Activated T-helper 1 cell treated with anti-CD3 and anti-CD28 coated beads, Interleukin-12 subunit alpha, Interleukin-12 subunit beta, Interleukin-2, Interleukin-4 antibody, amounts not matched to agents 30 ng/mL and 10 ng/mL and 1 ng/mL, durations not matched to agents 14 hours and 24 hours and 36 hours (primary cell): Measurements from ENCODE around the gene HTRA1. TPM values are rescaled to one million over a fixed set of nuclear protein-coding genes. Genes with fewer than 3 reads are reported as not detected.

Experiments used
- DNase-seq: peaks from one replicate; pipeline ENCODE4 v3.0.0; 2021; ENCODE audit warnings: low spot score
- H3K27ac Mint-ChIP-seq: one replicate; pipeline ENCODE4 v1.8.0; 2021; ENCODE audit warnings: mild to moderate bottlenecking, mixed read lengths
- H3K27me3 Mint-ChIP-seq: one replicate; pipeline ENCODE4 v1.8.0; 2022; ENCODE audit warnings: mild to moderate bottlenecking, moderate library complexity, mixed read lengths; ENCODE audit not compliant: insufficient read depth
- H3K36me3 Mint-ChIP-seq: one replicate; pipeline ENCODE4 v1.8.0; 2021; ENCODE audit warnings: low read depth, mixed read lengths
- H3K4me1 Mint-ChIP-seq: one replicate; pipeline ENCODE4 v1.8.0; 2021; ENCODE audit warnings: low read depth, mixed read lengths
- H3K4me3 Mint-ChIP-seq: one replicate; pipeline ENCODE4 v1.8.0; 2021; ENCODE audit warnings: mild to moderate bottlenecking, moderate library complexity, mixed read lengths
- H3K9me3 Mint-ChIP-seq: one replicate; pipeline ENCODE4 v1.8.0; 2021; ENCODE audit warnings: mixed read lengths
- intact Hi-C: fragments of 100-400 bp; cut with micrococcal nuclease; formaldehyde crosslinking; loops from one replicate; pipeline ENCODE4 v1.15.1; 2024
- total RNA-seq: library from RNA; stranded (reverse); gene quantifications from 2 replicates; pipeline ENCODE4 v1.2.3, GENCODE V29; 2022

The HTRA1 gene
- total RNA-seq, 1 donor from 2014 or later, result not detected

DNA sequence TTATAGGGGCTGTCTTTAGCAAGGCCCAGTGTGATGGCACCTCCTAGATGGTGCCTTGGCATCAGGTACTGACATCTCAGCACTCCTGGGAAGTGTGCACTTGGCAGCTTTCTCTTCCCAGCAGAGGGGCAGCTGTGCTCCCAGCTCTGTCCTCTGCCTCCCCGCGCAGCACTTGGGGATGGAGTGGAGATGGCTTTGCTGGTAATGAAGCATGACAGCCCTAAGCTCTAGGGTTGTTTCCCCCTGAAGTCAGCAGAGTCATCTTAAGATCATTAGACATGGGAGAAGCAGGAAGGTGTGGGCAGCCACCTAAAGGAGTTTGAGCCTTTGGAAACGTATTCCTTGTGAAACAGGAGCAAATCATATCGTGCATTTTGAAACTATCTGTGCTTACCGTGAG is 46.7 kb downstream of the HTRA1 start:
- H3K36me3 Mint-ChIP-seq, result no peaks in the 10 kb centered on the region
- peaks cover 1% of the 10 kb centered on the region for H3K27me3 Mint-ChIP-seq
- H3K27ac Mint-ChIP-seq, result no peak overlapping the region
- intact Hi-C loops, result no loop called here
- H3K4me3 Mint-ChIP-seq, result no peak overlapping the region
- no peaks in the 10 kb centered on the region for H3K9me3 Mint-ChIP-seq
- no peaks in the 10 kb centered on the region for H3K4me1 Mint-ChIP-seq
- DNase-seq, result no peak

DNA sequence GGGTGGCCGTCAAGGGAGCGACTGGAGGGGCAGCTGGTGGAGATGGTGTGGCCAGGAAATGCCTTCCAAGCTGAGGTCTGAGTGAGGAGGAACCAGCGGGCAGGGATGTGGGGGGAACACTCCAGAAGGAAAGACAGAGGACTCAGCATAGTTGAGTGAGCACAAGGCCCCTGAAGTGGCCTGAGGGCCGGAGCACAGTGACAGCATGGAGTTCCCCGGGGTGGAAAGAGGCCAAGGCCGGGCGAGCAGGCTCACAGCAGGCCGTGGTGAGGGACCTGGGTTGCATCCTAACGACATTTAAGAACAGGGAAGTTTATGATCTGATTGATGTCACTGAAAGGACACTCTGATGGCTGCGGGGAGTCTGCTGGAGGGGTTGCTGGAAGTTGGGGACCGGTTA is 48.0 kb downstream of the HTRA1 start:
- Mint-ChIP-seq H3K36me3 (no peaks in the 10 kb centered on the region), H3K27ac (no peak overlapping the region), H3K4me1 (no peaks in the 10 kb centered on the region), H3K27me3 (peaks cover 1% of the 10 kb centered on the region), H3K4me3 (no peak overlapping the region), H3K9me3 (no peaks in the 10 kb centered on the region)
- intact Hi-C loops, result no loop called here
- no peak for DNase-seq

DNA sequence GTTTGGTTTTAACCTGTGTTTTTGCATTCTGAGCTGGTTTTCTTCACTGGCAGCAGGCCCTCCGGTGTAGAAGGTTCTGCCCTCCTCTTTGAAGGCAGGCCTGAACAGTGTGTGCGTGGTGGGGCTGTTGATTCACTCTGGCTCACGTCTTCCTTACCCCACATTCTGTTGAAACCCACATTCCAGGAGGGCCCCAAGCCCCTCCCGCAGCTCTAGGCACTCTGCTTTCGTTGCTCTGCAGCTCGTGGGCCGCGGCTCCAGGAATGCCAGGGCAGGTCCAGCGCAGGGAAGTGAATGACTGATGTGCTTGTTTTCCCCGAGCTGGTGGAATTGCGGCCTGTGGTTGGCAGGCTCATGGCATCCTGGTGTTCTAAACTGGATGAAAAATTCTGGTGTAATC is 49.0 kb downstream of the HTRA1 start:
- intact Hi-C loops, result loop anchor here (1.0 kb wide), 1 partner anchor 55 kb away; no protein-coding TSS in a partner anchor
- H3K36me3 Mint-ChIP-seq, result no peaks in the 10 kb centered on the region

DNA sequence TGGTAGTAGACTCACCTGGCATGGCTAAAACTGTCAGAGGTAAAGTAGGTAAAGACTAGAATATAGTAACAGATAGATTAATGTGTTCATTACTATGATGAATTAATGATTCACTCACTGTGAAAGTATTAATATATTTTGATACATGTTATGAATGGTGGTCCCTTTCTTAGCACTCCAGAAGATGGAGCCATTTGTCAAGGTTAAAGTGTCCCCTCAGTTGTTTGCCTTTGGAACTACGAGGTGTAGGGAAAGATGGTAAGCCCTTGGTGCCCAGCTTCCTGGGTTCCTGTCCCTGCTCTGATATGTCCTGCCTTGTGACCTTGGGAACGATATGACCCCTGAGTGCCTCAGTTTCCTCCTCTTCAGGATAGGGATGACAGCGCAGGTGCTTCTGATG is 49.4 kb downstream of the HTRA1 start:
- H3K27me3 Mint-ChIP-seq, result peaks cover 1% of the 10 kb centered on the region
- no peak overlapping the region for H3K27ac Mint-ChIP-seq
- H3K9me3 Mint-ChIP-seq, result no peaks in the 10 kb centered on the region
- H3K4me1 Mint-ChIP-seq, result peaks cover 10% of the 10 kb centered on the region
- DNase-seq, result no peak
- H3K4me3 Mint-ChIP-seq, result no peak overlapping the region
- intact Hi-C loops, result loop anchor here (1.0 kb wide), 1 partner anchor 55 kb away; no protein-coding TSS in a partner anchor
- H3K36me3 Mint-ChIP-seq, result no peaks in the 10 kb centered on the region

More for the DNA sequence above, 49.0 kb downstream of the HTRA1 start:
- Mint-ChIP-seq H3K4me1 (peaks cover 6% of the 10 kb centered on the region), H3K27ac (no peak overlapping the region), H3K9me3 (no peaks in the 10 kb centered on the region), H3K27me3 (peaks cover 1% of the 10 kb centered on the region), H3K4me3 (no peak overlapping the region)
- DNase-seq, result no peak

DNA sequence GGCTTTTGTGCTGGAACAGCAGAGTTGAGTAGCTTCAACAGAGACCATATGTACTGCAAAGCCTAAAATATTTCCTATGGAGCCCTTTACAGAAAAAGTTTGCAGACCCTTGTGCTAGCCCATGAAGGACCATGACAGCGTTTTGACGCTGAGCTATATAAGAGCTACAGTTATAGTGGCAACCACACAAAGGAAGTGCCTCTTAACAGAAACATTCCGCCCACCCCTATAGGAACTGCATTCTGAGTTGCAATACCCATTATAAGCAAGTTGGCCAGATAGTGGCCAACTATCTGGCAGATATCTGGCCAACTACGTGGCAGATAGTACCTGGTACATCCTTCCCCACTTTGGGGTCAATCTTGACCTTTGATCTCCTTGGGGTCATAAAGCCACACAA is 51.7 kb downstream of the HTRA1 start:
- intact Hi-C loops, result no loop called here
- H3K27ac Mint-ChIP-seq, result no peak overlapping the region
- no peaks in the 10 kb centered on the region for H3K9me3 Mint-ChIP-seq
- H3K4me3 Mint-ChIP-seq, result no peak overlapping the region
- no peak for DNase-seq
- H3K36me3 Mint-ChIP-seq, result no peaks in the 10 kb centered on the region
- peaks cover 22% of the 10 kb centered on the region for H3K4me1 Mint-ChIP-seq
- H3K27me3 Mint-ChIP-seq, result no peaks in the 10 kb centered on the region

DNA sequence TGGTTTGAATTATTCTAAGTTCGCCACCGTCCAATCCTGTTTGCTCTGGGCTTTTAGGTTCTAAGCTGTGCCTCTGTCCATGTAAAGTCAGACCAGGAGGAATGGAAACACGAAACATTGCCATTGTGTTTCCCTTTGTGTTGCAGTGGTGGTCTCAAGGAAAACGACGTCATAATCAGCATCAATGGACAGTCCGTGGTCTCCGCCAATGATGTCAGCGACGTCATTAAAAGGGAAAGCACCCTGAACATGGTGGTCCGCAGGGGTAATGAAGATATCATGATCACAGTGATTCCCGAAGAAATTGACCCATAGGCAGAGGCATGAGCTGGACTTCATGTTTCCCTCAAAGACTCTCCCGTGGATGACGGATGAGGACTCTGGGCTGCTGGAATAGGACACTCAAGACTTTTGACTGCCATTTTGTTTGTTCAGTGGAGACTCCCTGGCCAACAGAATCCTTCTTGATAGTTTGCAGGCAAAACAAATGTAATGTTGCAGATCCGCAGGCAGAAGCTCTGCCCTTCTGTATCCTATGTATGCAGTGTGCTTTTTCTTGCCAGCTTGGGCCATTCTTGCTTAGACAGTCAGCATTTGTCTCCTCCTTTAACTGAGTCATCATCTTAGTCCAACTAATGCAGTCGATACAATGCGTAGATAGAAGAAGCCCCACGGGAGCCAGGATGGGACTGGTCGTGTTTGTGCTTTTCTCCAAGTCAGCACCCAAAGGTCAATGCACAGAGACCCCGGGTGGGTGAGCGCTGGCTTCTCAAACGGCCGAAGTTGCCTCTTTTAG is 52.9 kb downstream of the HTRA1 start:
- no peak overlapping the region for H3K27ac Mint-ChIP-seq
- H3K9me3 Mint-ChIP-seq, result no peaks in the 10 kb centered on the region
- DNase-seq, result no peak
- H3K4me3 Mint-ChIP-seq, result no peak overlapping the region
- no peaks in the 10 kb centered on the region for H3K36me3 Mint-ChIP-seq
- H3K4me1 Mint-ChIP-seq, result peaks cover 22% of the 10 kb centered on the region
- H3K27me3 Mint-ChIP-seq, result peaks cover 3% of the 10 kb centered on the region
- intact Hi-C loops, result no loop called here

DNA sequence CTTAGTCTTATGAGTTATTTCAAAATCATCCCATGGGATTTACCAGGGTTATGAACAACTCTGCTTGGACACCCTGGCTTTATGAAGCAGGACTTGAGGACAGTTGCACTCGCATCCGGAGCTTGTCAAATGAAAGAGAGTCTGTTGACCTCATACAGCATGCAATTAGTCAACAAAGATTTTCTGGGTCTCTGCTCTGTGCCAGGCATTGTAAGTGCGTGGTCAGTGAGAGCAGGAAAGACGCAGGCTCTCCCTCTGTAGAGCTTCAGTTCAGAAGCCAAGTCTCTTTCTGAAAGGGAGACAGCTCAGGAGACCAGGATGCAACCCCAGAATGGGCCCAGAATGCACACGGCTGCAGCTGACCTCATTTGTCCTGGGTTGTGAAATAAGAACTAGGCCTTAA is 53.7 kb downstream of the HTRA1 start:
- Mint-ChIP-seq H3K27ac (no peak overlapping the region), H3K4me1 (peaks cover 22% of the 10 kb centered on the region), H3K9me3 (no peaks in the 10 kb centered on the region), H3K27me3 (peaks cover 4% of the 10 kb centered on the region), H3K4me3 (no peak overlapping the region), H3K36me3 (no peaks in the 10 kb centered on the region)
- DNase-seq, result no peak
- intact Hi-C loops, result loop anchor here (1.0 to 5.0 kb wide), 2 partner anchors 24 to 138 kb away; no protein-coding TSS in a partner anchor

DNA sequence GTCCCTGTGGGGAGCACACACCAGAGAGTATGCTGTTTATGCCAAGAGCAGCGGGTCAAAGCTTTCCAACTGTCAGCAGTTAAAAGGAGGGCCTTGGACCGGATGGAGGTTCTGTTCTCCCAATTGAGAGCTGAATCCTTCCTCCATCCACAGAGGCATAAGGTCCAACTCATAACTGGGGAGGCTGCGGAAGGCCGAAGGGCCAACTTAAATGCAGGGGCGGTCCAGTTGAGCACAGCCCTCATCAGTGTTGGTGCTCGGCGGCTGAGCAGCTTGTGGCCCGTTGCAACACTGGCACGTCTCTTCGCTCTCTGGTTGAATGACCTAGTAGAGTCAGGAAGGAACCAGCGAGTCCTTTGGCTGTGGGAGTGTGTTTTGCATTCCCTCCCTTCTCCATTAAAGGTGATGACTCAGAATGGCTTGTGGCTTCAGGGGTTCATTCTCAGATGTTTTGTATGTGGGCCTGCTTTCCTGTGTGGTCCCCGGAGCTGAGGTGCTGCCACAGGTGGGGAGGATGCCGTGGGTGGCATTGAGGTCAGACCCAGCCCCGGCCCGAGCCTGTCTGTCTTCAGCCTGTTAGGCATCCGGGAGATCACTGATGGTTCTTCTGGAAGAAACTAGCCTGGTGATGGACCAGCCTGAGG is 54.4 kb downstream of the HTRA1 start:
- Mint-ChIP-seq H3K4me3 (peak overlapping the region; percentile 11), H3K27me3 (peaks cover 6% of the 10 kb centered on the region), H3K36me3 (no peaks in the 10 kb centered on the region), H3K4me1 (peaks cover 22% of the 10 kb centered on the region), H3K27ac (peak overlapping the region; percentile 35), H3K9me3 (no peaks in the 10 kb centered on the region)
- peak; percentile 17 for DNase-seq
- intact Hi-C loops, result loop anchor here (1.0 to 5.0 kb wide), 2 partner anchors 24 to 138 kb away; no protein-coding TSS in a partner anchor

DNA sequence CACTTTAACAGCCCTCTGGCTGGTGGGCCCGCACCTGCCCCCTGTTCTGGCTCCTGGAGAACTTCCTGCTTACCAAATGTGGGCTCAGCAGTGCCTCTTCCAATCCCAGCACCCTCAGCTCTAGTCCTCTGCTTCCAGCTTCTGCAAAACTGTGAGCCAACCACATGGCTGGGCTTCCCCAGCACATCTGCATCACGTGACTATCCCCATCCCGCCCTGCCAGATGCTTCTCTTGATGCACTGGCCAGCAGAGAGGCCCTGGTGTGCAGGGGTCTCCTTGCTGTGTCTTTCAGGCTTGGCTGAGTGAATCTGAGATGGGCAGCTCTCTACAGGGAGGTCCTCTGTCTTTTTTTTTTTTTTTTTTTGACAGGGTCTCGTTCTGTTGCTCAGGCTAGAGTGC is 55.4 kb downstream of the HTRA1 start:
- H3K4me1 Mint-ChIP-seq, result peaks cover 22% of the 10 kb centered on the region
- no peaks in the 10 kb centered on the region for H3K9me3 Mint-ChIP-seq
- H3K4me3 Mint-ChIP-seq, result no peak overlapping the region
- H3K27me3 Mint-ChIP-seq, result peaks cover 6% of the 10 kb centered on the region
- no peak overlapping the region for H3K27ac Mint-ChIP-seq
- no peak for DNase-seq
- intact Hi-C loops, result loop anchor here (5.0 kb wide), 1 partner anchor 139 kb away; no protein-coding TSS in a partner anchor
- H3K36me3 Mint-ChIP-seq, result no peaks in the 10 kb centered on the region

DNA sequence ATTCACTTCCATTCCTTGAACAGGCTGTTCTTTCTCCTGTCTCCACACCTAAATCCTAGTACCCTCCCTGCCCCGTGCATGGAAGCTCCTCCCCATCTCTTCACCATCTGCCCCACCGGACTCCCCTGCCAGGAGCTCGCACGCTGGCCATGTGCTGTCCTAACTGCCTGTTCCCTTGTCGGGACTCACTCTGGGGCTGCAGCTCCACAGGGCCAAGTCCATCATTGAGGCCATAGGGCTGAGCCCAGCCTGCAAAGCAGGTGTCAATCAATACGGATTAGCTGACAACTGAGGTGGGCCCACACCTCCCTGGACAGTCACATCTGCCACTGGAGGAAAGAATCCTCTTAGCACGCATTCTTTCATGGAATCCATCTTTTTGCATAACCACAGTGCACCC is 57.8 kb downstream of the HTRA1 start:
- H3K27me3 Mint-ChIP-seq, result peaks cover 11% of the 10 kb centered on the region
- H3K36me3 Mint-ChIP-seq, result no peaks in the 10 kb centered on the region
- no peak for DNase-seq
- H3K9me3 Mint-ChIP-seq, result no peaks in the 10 kb centered on the region
- intact Hi-C loops, result loop anchor here (5.0 kb wide), 1 partner anchor 142 kb away; no protein-coding TSS in a partner anchor
- no peak overlapping the region for H3K4me3 Mint-ChIP-seq
- peaks cover 22% of the 10 kb centered on the region for H3K4me1 Mint-ChIP-seq
- H3K27ac Mint-ChIP-seq, result no peak overlapping the region

DNA sequence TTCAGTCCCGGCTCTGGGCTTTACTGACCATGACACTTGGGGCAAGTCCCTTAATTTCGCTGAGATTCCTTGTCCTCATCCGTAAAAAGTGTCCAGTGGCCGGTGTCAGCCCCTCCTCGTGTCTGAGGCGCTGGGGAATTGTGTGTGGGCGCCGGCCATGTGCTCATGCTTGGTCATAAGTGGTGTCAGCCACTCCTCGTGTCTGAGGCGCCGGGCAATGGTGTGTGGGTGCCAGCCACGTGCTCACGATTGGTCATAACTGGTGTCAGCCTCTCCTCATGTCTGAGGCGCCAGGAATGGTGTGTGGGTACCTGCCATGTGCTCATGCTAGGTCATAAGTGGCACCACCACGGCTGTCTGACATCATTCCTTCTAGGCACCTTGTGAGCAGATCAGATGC is 58.5 kb downstream of the HTRA1 start:
- H3K4me3 Mint-ChIP-seq, result no peak overlapping the region
- intact Hi-C loops, result loop anchor here (5.0 kb wide), 1 partner anchor 143 kb away; no protein-coding TSS in a partner anchor
- H3K9me3 Mint-ChIP-seq, result no peaks in the 10 kb centered on the region
- H3K36me3 Mint-ChIP-seq, result no peaks in the 10 kb centered on the region
- peaks cover 11% of the 10 kb centered on the region for H3K27me3 Mint-ChIP-seq
- peaks cover 20% of the 10 kb centered on the region for H3K4me1 Mint-ChIP-seq
- no peak overlapping the region for H3K27ac Mint-ChIP-seq
- no peak for DNase-seq

DNA sequence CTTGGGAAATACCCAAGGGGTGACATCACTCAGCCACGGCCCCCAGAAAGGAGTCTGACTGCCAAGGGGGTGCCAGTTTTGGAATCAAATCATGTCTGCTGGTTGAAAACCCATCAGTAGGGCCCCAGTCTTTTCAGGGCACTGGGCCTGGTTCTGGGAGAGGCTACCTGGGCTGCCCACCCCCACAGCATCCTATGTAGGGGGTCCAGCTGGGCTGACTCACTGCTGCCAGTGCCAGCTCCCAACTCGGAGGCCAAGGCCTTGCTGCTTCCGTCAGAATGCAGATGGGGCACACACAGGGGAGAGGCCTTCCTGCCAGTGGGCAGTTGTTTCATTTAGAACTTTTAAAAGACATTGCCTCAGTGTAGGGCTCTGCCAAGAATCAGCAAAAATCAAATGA is 59.7 kb downstream of the HTRA1 start:
- Mint-ChIP-seq H3K4me1 (peaks cover 9% of the 10 kb centered on the region), H3K27ac (no peak overlapping the region), H3K27me3 (peaks cover 14% of the 10 kb centered on the region), H3K9me3 (no peaks in the 10 kb centered on the region), H3K36me3 (no peaks in the 10 kb centered on the region), H3K4me3 (no peak overlapping the region)
- no peak for DNase-seq
- intact Hi-C loops, result no loop called here

DNA sequence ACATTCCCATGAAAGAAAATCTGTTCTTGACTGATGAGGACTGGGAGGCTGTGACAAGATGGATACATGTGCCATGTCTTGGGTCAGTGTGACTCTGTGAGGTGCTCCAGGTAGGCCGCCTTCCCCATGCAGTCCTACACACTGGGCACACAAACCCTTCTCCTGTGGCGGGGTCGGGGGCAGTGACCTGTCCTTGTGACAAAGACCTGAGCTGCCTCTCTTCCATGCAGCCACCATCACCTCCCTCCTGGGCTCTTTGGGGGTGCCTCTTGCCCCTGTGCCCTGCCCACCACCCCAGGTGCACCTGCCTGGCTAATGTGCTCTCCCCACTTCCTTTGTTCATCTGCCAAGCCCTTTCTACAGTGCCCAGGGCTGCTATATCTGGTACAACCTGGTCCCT is 63.5 kb downstream of the HTRA1 start:
- H3K27me3 Mint-ChIP-seq, result peaks cover 16% of the 10 kb centered on the region
- DNase-seq, result no peak
- H3K4me1 Mint-ChIP-seq, result no peaks in the 10 kb centered on the region
- no peak overlapping the region for H3K27ac Mint-ChIP-seq
- no peak overlapping the region for H3K4me3 Mint-ChIP-seq
- no peaks in the 10 kb centered on the region for H3K9me3 Mint-ChIP-seq
- intact Hi-C loops, result no loop called here
- H3K36me3 Mint-ChIP-seq, result no peaks in the 10 kb centered on the region
